GM21423 (cell line): ENCODE measurements around the gene LILRB4.
"Not testable (repeated sequence)": the region's sequence is repeated elsewhere in the genome, so short reads cannot be mapped to it uniquely, and the experiment has no call there.

ENCODE experiments used
- ATAC-seq: cut with Tn5 transposase; IDR thresholded peaks from one replicate; pipeline ENCODE4 v1.9.1; 2021; ENCODE audit warnings: mild to moderate bottlenecking, moderate library complexity; ENCODE audit not compliant: unreplicated experiment

LILRB4 gene

DNA sequence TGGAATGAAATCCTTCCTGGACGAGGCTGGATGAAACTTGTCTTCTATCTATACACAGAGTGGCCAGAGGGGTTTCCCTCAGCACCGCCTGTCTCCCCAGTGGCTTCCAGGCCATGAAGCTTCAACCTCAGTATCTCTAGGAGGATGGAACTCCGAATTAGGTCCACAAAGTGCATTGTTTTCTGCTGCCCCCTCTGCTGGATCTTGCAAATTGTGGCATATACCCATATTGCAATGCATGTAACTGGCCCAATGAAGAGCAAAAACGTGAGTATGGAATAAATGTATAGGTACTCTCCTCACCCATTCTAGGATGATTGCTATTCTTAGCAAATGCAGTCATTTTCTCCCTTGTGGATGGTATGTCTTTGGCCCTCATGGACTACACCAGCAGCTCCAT, 14.7 kb upstream of the LILRB4 start:
- no peak for ATAC-seq

DNA sequence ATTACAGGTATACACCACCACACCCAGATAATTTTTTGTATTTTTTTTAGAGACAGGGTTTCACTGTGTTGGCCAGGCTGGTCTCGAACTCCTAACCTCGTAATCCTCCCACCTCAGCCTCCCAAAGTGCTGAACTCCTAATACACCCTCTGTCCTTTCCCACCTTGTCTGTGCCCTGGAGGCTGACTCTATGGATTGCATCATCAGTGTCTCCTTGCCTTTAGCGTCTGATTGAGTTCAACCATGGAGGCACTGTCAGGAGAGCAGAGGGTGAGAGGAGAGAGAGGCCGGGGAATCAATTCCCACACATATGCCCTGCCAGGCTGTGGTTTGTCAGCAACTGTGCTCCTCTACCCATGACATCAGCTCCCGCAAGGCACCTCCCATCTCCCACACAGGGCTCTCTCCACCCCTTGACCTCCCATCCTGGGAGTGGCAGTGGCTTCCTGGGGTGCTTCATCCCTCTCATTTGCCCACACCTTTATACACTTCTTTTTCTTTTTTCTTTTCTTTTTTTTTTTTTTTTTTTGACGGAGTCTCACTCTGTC, 12.6 kb upstream of the LILRB4 start:
- no peak for ATAC-seq

DNA sequence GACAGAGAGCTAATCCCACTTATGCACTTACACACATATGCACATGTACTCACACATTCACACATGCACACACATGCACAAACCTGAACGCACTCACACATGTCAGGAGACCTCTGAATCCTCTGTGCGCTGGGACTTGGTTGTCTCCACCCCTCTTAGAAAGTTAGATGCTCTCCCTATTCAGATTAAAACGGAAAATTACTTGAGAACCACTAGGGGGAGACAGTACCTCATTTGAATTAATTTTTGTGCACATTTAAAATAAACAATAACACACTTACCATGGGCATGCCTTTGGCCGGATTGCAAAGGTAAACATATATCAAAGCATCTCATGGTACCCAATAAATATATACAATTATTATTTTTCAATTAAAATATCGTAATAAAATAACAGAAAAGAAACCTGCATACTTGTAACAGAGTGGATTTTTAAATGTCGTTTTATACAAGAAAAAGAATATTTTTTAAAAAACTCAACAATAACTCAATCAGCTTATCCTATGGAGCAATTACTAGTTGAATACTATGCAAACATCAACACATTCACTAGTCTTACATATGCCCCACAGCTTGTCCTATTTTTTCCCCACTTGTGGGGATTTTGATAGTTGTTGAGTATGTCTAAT, 9.5 kb upstream of the LILRB4 start:
- ATAC-seq = no peak

DNA sequence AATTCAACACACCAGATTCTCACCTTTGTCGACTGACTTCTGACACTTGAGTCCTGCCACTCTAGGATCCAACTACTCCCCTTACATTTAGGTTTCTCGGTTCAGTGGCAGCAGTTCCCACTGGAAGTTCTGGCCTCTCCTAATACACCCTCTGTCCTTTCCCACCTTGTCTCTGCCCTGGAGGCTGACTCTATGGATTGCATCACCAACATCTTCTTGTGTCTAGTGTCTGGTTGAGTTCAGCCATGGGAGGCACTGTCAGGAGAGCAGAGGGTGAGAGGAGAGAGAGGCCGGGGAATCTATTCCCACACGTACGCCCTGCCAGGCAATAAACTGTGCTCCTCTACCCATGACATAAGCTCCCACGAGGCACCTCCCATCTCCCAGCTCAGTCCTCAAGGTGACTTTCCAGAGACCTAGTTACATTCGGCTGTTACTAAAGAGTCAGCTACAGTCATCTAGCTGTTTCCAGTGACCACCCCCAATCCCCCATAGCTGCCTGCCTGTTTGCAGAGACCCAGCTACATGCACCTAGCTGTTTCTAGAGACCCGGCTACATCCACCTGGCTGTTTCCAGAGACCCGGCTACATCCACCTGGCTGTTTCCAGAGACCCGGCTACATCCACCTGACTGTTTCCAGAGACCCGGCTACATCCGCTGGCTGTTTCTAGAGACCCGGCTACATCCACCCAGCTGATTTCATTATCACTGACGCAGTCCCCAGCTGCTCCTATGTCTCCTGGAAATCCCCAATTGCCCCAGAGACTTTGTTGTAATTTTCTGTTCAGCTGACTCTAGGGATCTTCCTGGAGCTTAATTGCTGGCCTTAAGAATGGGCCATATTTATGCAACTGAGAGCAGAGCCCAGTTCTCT, 8.1 kb upstream of the LILRB4 start:
- ATAC-seq = no peak

DNA sequence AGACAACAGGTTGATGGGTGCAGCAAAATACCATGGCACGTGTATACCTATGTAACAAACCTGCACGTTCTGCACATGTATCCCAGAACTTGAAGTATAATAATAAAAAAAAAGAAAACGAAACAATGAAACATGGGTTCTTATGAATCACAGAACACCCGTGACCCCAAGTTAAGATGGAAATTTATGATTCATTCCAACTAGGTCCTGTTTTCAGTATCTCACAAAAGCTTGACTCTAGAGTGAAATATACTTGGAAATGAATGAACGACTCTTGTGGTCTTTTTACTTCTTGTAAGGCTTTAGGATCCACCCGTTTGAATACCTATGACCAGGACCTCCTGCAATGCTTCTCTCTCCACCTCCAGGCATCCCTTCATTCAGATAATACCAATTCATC, 3.5 kb upstream of the LILRB4 start:
- no peak for ATAC-seq

DNA sequence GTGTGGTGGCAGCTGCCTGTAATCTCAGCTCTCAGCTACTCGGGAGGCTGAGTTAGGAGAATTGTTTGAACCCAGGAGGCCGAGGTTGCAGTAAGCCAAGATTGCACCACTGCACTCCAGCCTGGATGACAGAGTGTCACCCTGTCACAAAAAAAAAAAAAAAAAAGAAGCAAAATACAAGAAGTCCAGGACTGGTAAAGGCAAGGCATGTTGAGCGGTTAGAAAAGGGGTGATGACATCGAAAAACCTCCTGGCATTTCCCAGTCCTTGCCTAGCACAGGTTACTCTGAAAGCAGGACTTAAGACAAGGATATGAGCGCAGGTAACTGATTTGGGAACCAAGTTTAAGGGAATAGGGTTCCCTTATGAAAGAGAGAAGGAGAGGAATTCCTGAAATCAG, 2.5 kb upstream of the LILRB4 start:
- no peak for ATAC-seq

DNA sequence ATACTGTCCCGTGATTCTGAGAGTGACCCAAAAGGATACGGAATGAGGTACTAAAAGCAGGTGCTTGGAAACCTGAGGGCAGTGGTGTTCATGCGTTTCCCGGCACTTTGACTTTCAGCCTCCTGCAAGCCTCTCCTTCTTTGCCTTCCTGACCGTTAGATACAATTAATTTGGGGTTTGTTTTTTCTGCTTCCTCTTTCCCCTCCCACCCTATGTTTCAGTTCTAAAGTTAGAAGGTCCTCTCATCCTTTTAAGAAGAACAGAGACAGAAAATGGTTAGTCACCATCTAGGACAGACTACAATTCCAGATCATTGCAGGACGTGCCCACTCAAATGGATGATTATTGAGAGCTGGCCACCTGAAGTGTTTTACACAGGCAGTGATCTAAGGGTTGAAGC, 1.8 kb upstream of the LILRB4 start:
- ATAC-seq = no peak

DNA sequence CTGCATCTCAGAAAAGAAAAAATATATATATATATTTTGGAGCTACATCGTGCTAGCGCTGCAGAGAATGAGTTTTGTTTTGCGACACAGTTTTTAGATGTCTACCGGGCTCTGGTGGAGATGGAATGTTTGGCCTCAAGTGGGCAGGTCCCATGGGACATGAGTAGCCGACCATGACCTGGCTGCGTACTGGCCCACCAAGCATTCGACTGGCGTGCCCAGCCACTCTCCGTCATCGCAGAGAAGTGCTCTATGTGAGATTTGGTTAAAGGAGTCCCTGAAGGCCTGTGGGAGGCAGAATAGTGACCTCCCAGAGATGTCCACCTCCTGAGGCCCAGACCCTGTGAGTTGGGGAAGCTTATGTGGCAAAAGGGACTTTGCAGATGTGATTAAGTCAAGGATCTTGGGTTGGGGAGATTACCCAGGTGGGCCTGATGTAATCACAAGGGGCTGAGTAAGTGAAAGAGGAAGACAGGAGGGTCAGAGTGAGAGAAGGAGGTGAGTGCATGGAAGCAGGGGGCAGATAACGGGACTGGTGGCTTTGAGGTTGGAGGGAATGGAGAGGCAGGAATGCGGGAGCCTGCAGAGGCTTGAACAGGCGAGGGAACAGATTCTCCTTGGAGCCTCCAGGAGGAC, 821 bp upstream of the LILRB4 start:
- no peak for ATAC-seq

DNA sequence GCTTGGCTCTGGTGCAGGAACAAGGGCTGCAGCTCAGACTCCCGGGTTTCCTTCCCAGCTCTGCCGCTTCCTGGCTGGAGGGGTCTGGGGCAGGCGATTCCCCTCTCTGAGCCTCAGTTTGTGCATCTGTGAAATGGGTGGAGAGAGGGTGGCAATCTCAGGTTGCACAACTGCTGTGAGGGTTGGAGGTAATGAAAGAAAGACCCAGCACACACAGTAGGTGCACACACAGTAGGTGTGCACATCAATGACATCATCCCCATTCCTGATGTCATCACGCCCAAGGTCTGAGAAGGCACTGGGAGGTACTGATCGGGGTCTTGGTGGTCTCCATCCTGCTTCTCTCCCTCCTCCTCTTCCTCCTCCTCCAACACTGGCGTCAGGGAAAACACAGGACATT, 2.7 kb downstream of the LILRB4 start:
- ATAC-seq = no peak

DNA sequence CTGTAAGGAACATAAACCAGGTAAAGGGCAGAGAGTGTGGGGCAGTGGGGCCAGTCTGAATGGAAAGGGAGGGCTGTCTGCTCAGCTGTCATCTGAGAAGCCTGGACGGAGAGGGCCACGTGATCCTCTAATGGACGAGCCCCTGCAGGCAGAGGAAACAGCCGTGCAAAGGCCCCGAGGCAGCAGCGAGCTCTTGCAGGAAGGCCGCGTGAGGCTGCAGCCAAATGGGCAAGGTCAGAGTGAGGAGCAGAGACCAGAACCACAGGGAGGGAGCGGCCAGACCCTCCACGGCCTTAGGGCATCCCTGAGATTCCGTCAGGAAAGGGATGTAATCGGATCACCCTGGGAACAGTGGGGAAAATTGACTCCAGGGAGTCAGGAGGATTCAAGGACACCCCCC, 4.4 kb downstream of the LILRB4 start:
- no peak for ATAC-seq

DNA sequence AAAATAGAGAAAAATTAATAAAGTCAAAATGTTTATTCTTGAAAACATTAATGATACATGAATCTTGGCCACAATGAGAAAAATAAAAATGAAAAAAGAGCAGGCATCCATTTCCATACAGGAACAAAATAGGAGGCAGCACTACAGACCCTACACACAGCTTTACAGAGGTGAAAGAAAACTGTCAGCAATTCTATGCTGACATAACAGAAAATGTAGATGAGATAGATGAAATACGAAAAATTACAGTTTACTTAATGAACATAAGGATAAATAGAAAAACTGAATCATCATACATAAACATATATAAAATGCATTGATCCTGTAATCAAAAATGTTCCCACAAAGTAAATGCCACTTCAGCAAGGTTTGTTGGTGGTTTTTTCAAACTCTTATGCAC, 5.6 kb downstream of the LILRB4 start:
- ATAC-seq = no peak

DNA sequence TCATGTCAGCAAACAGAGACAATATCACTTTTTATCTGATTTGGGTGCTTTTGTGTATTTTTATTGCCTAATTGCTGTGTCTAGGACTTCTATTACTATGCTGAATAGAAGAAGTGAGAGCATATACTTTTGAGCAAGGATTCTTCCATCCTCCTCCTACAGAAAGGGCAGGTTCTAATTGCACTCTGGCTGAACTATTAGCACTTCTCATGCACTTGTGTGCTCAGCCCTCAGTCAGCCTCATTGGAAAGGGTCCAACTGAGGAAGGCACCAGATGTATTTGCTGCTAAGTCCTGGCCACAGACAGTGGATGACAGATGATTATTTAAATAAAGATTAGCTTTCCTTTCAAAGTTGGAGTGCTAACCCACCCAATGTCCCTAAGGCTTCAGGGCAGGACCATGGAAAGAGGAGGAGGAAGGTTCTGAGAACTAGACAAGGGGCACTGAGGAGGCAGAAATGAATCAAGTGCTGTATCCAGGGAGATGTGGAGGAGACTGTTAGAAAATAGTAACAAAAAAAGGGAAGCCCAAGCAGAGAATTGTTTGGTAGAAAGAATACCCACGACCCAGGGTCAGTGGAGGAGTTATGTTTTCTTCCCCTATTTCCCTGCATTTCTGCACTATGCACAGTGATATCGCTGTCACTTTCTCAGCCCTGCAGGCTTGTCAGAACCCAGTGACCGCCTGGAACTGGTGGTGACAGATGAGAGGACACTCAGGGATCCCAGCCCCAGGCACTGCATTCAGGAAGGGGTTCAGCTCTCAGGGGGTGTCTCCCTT, 8.0 kb downstream of the LILRB4 start:
- ATAC-seq = no peak

DNA sequence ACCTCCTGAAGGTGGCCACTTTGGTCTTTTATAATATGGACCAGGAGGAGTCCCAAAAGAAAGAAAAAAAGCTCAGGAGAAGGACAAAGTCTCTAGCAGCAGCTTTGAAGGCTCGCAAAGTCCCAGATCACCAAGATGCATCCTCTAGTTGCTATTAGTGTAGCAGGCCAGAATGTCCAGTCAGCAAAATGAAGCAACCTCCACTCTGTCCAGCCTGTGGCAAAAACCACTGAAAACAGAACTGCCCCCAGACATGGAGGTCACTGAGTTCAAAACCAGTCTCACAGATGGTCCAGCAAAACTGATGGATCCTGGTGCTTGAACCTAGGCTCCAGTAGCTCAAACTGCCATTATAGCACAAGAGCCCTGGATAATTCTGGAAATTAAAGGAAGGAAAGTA, 10.4 kb downstream of the LILRB4 start:
- no peak for ATAC-seq

DNA sequence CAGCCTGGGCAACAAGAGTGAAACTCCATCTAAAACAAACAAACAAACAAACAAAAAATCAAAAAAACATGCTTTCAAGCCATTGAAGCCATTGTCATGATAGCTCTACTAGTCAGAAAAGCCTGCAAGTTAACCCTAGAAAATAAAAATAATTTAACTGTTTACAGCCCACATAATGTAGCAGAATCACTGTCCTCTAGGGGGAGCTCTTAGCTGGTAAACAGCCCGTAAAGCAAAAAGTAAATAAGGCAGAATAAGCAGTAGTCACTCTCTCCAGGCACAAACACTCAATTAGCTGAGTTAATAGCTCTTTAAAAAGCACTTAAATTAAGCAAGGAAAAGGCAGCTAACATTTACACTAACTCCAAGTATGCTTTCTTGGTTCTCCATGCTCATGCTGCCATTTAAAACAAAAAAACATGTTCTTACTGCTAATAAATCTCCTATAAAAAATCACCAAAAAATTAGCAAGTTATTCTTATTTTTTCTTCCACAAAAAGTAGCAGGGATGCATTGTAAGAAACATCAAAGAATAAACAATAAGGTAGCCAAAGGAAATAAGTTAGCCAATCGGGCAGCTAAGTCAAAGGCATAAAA, 11.3 kb downstream of the LILRB4 start:
- no peak for ATAC-seq

DNA sequence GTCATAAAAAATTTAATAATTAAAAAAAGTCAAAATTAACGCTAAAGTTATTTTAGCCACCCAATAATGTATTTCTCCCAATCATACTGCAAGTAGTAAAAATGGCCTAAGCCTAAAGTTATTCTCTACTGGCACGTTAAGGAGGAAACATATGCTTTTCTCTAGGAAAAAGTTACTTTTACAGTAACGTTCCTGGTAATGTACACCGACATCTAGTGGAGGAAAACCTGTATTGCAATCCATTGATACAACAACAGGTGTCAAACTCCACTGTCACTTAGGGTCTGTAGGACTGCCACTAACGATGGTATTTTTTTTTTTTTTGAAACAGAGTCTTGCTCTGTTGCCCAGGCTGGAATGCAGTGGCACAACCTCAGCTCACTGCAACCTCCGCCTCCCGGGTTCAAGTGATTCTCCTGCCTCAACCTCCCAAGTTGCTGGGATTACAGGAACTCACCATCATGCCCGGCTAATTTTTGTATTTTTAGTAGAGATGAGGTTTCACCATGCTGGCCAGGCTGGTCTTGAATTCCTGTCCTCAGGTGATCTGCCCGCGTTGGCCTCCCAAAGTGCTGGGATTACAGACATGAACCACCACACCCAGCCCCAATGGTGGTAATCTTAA, 13.5 kb downstream of the LILRB4 start:
- not testable (repeated sequence) for ATAC-seq

DNA sequence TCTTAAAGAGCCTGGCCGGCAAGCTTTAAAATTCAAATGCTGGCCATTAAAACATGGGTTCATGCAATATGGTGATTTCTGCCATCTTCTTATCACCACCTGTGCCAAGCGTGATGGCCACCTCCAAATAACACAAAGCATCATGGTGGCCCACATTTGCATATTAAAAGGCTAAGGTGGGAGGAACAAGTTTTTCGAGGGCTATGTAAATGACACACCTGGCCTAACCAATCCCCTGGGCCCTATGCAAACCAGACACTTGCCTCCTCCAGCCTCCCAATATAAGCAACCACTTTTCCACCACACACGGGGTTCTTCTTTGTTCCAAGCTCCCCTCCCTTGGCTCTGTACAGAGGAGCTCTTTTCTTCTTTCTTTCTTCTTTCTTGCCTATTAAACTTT, 14.4 kb downstream of the LILRB4 start:
- no peak for ATAC-seq

DNA sequence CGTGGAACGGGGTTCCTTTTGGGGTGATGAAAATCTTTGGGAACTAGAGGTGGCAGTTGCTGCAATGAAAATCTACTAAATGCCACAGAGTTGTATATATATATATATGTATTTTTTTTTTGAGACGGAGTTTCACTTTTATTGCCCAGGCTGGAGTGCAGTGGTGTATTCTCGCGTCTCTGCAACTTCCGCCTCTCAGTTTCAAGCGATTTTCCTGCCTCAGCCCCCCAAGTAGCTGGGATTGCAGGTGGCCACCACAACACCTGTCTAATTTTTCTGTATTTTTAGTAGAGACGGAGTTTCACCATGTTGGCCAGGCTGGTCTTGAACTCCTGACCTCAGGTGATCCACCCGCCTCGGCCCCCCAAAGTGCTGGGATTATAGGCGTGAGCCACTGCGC, 18.8 kb downstream of the LILRB4 start:
- not testable (repeated sequence) for ATAC-seq

DNA sequence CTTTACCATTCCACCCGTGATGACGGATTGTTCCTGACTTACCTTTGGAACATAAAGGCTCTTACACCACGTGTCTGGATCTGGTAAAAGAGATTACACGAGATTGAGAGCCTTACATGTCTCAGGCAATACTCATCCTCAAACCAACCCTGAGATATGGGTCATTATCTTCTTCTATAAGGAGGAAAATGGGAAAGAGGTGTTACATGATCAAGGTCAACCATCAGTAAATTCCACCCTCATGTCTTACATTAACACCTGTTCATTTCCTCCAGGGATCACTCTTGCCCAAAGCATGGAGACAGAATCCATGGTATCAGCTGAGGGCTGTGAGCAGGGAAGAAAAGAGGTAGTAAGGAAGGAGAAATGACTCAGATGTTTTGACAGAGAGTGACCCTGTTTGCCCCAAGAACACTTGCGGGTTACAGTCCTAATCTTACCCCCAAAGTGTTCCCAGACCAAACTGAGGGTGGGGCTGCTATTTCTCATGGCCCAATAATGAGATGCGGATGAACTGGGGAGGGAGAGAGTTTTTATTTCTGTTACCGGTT, 19.6 kb downstream of the LILRB4 start:
- ATAC-seq = no peak

DNA sequence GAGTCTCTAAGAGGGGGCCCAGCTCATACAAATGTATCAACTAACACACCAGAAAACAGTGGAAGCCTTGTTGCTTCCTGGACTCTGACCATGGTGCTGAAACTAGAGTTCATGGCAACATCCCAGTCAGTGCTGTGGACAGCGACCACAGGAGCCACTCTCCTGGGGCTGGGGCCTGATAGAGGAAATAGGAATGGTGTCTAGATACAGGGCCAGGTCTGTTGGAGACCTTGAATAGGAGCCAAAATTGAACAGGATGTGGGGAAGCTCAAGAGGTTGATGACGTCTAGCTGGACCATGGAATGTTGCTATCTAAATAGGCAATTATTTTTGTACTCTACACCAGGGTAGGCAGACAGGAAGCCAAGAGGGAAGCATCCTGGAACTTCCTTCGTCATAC, 21.7 kb downstream of the LILRB4 start:
- ATAC-seq = no peak
